HEK293 (cell line): ENCODE results near the gene REEP5.

Experiments
- CTCF ChIA-PET: fragments of 350-600 bp; formaldehyde crosslinking; extraction: SDS; loops from one replicate; lab custom pipeline; 2021; ENCODE audit warnings: antibody characterized with exemption; lab: Yijun Ruan, JAX
- POLR2A ChIA-PET: fragments of 300-600 bp; formaldehyde crosslinking; extraction: SDS; loops from one replicate; lab custom pipeline; 2020; ENCODE audit warnings: antibody characterized with exemption, inconsistent platforms; lab: Yijun Ruan, JAX
- H3K27ac ChIP-seq: fragments of 200-500 bp; sonication (Bioruptor generic); 2 replicates; pipeline ENCODE4 v1.5.1; 2014; ENCODE audit warnings: low read depth, low read length, control low read depth, inconsistent platforms; ENCODE audit errors: extremely low read depth
- H3K36me3 ChIP-seq, 2 experiments: fragments of 200-500 bp in 1 of 2; sonication (Bioruptor generic) in 1 of 2; 1 replicate in 1 of 2; 2 replicates in 1 of 2; pipeline ENCODE4 v1.5.1; 2014 to 2017; ENCODE audit warnings: inconsistent platforms in 2 of 2, low read length in 2 of 2; ENCODE audit not compliant: control insufficient read depth in 2 of 2, insufficient read depth in 1 of 2
- H3K4me1 ChIP-seq: fragments of 200-500 bp; sonication (Bioruptor generic); 2 replicates; pipeline ENCODE4 v1.5.1; 2014; ENCODE audit warnings: mild to moderate bottlenecking, low read length, inconsistent platforms; ENCODE audit not compliant: control insufficient read depth, insufficient read depth
- H3K4me3 ChIP-seq: 2 replicates; pipeline ENCODE4 v1.5.1; 2011; ENCODE audit warnings: low read depth, mild to moderate bottlenecking, control low read depth, low read length, moderate library complexity
- H3K9me3 ChIP-seq: fragments of 200-500 bp; sonication (Bioruptor generic); 2 replicates; pipeline ENCODE4 v1.5.1; 2014; ENCODE audit warnings: low read depth, low read length, inconsistent platforms; ENCODE audit not compliant: control insufficient read depth, insufficient read depth
- BCL6B ChIP-seq: fragments of 450-650 bp; formaldehyde crosslinking; IDR thresholded peaks from 2 replicates; pipeline ENCODE4 v1.5.1; 2017; ENCODE audit warnings: missing biosample characterization, missing genetic modification characterization
- INSM2 ChIP-seq: fragments of 450-650 bp; formaldehyde crosslinking; IDR thresholded peaks from 2 replicates; pipeline ENCODE4 v1.5.1; 2016; ENCODE audit warnings: missing biosample characterization, missing genetic modification characterization
- MYNN ChIP-seq: fragments of 450-650 bp; formaldehyde crosslinking; IDR thresholded peaks from 2 replicates; pipeline ENCODE4 v1.5.1; 2016; ENCODE audit warnings: missing biosample characterization, missing genetic modification characterization, borderline replicate concordance
- PBX3 ChIP-seq: sonication (generic); formaldehyde crosslinking; IDR thresholded peaks from 2 replicates; pipeline ENCODE4 v1.8.1; 2022; ENCODE audit warnings: mild to moderate bottlenecking, moderate library complexity, missing genetic modification reagents
- SP7 ChIP-seq: fragments of 450-650 bp; formaldehyde crosslinking; IDR thresholded peaks from 2 replicates; pipeline ENCODE4 v1.5.1; 2016; ENCODE audit warnings: missing biosample characterization, missing genetic modification characterization
- YY2 ChIP-seq: fragments of 450-650 bp; formaldehyde crosslinking; IDR thresholded peaks from 2 replicates; pipeline ENCODE4 v1.5.1; 2016; ENCODE audit warnings: missing biosample characterization, missing genetic modification characterization
- ZBTB48 ChIP-seq: fragments of 450-650 bp; formaldehyde crosslinking; IDR thresholded peaks from 2 replicates; pipeline ENCODE4 v1.5.1; 2016; ENCODE audit warnings: missing biosample characterization, missing genetic modification characterization
- ZBTB6 ChIP-seq: fragments of 450-650 bp; formaldehyde crosslinking; IDR thresholded peaks from 2 replicates; pipeline ENCODE4 v1.5.1; 2017; ENCODE audit warnings: missing biosample characterization, missing genetic modification characterization
- ZBTB8A ChIP-seq: fragments of 450-650 bp; formaldehyde crosslinking; IDR thresholded peaks from 2 replicates; pipeline ENCODE4 v1.5.1; 2016; ENCODE audit warnings: missing biosample characterization, missing genetic modification characterization
- ZFP41 ChIP-seq: fragments of 450-650 bp; formaldehyde crosslinking; IDR thresholded peaks from 2 replicates; pipeline ENCODE4 v1.5.1; 2016; ENCODE audit warnings: missing biosample characterization, missing genetic modification characterization, borderline replicate concordance
- ZNF138 ChIP-seq: fragments of 450-650 bp; formaldehyde crosslinking; IDR thresholded peaks from 2 replicates; pipeline ENCODE4 v1.5.1; 2016; ENCODE audit warnings: missing biosample characterization, missing genetic modification characterization, borderline replicate concordance
- ZNF157 ChIP-seq: fragments of 450-650 bp; formaldehyde crosslinking; IDR thresholded peaks from 2 replicates; pipeline ENCODE4 v1.5.1; 2016; ENCODE audit warnings: missing biosample characterization, missing genetic modification characterization
- ZNF169 ChIP-seq: fragments of 450-650 bp; formaldehyde crosslinking; IDR thresholded peaks from 2 replicates; pipeline ENCODE4 v1.5.1; 2016; ENCODE audit warnings: missing biosample characterization, missing genetic modification characterization
- ZNF184 ChIP-seq: fragments of 450-650 bp; IDR thresholded peaks from 2 replicates; pipeline ENCODE4 v1.5.1; 2018; ENCODE audit warnings: missing biosample characterization, mild to moderate bottlenecking, missing genetic modification characterization
- ZNF274 ChIP-seq, 2 experiments: fragments of 200-500 bp in 1 of 2; fragments of 450-650 bp in 1 of 2; sonication (Bioruptor generic) in 1 of 2; formaldehyde crosslinking in 1 of 2; IDR thresholded peaks; 2 replicates each; pipeline versions ENCODE4 v1.5.1 to v1.6.1; 2014 to 2016; ENCODE audit warnings: borderline replicate concordance in 1 of 2, inconsistent platforms in 1 of 2, low read length in 1 of 2, missing biosample characterization in 1 of 2, missing genetic modification characterization in 1 of 2
- ZNF280C ChIP-seq: fragments of 450-650 bp; formaldehyde crosslinking; IDR thresholded peaks from 2 replicates; pipeline ENCODE4 v1.5.1; 2016; ENCODE audit warnings: missing biosample characterization, missing genetic modification characterization
- ZNF362 ChIP-seq: fragments of 450-650 bp; formaldehyde crosslinking; IDR thresholded peaks from 2 replicates; pipeline ENCODE4 v1.5.1; 2016; ENCODE audit warnings: missing biosample characterization, missing genetic modification characterization
- ZNF366 ChIP-seq: fragments of 450-650 bp; formaldehyde crosslinking; conservative IDR thresholded peaks from 2 replicates; pipeline ENCODE4 v1.5.1; 2016; ENCODE audit warnings: missing biosample characterization, missing genetic modification characterization
- ZNF530 ChIP-seq: fragments of 450-650 bp; formaldehyde crosslinking; IDR thresholded peaks from 2 replicates; pipeline ENCODE4 v1.5.1; 2016; ENCODE audit warnings: low read depth, missing biosample characterization, missing genetic modification characterization
- ZNF561 ChIP-seq: fragments of 450-650 bp; IDR thresholded peaks from 2 replicates; pipeline ENCODE4 v1.5.1; 2018; ENCODE audit warnings: missing biosample characterization, missing genetic modification characterization, borderline replicate concordance
- ZNF571 ChIP-seq: fragments of 450-650 bp; formaldehyde crosslinking; IDR thresholded peaks from 2 replicates; pipeline ENCODE4 v1.5.0; 2017; ENCODE audit warnings: missing biosample characterization, missing genetic modification characterization
- ZNF585B ChIP-seq: fragments of 450-650 bp; formaldehyde crosslinking; IDR thresholded peaks from 2 replicates; pipeline ENCODE4 v1.5.1; 2016; ENCODE audit warnings: missing biosample characterization, missing genetic modification characterization
- ZNF596 ChIP-seq: fragments of 450-650 bp; IDR thresholded peaks from 2 replicates; pipeline ENCODE4 v1.5.0; 2018; ENCODE audit warnings: missing biosample characterization, mild to moderate bottlenecking, missing genetic modification characterization, moderate library complexity
- ZNF624 ChIP-seq: fragments of 450-650 bp; formaldehyde crosslinking; IDR thresholded peaks from 2 replicates; pipeline ENCODE4 v1.5.1; 2017; ENCODE audit warnings: missing biosample characterization, missing genetic modification characterization
- ZNF626 ChIP-seq: fragments of 450-650 bp; sonication (Bioruptor Pico); formaldehyde crosslinking; IDR thresholded peaks from 2 replicates; pipeline ENCODE4 v1.5.1; 2018; ENCODE audit warnings: missing biosample characterization, missing genetic modification characterization, inconsistent platforms
- ZNF654 ChIP-seq: fragments of 450-650 bp; formaldehyde crosslinking; IDR thresholded peaks from 2 replicates; pipeline ENCODE4 v1.5.1; 2016; ENCODE audit warnings: low read depth, missing biosample characterization, missing genetic modification characterization
- ZNF677 ChIP-seq: fragments of 450-650 bp; IDR thresholded peaks from 2 replicates; pipeline ENCODE4 v1.5.0; 2018; ENCODE audit warnings: missing biosample characterization, mild to moderate bottlenecking, missing genetic modification characterization, moderate library complexity
- ZNF776 ChIP-seq: fragments of 450-650 bp; formaldehyde crosslinking; IDR thresholded peaks from 2 replicates; pipeline ENCODE4 v1.5.0; 2017; ENCODE audit warnings: missing biosample characterization, missing genetic modification characterization, borderline replicate concordance
- ZNF791 ChIP-seq: fragments of 450-650 bp; formaldehyde crosslinking; IDR thresholded peaks from 2 replicates; pipeline ENCODE4 v1.5.1; 2016; ENCODE audit warnings: missing biosample characterization, missing genetic modification characterization
- ZNF830 ChIP-seq: fragments of 450-650 bp; IDR thresholded peaks from 2 replicates; pipeline ENCODE4 v1.5.0; 2018; ENCODE audit warnings: missing biosample characterization, missing genetic modification characterization, low read depth, mild to moderate bottlenecking, moderate library complexity
- ZNF843 ChIP-seq: fragments of 450-650 bp; formaldehyde crosslinking; IDR thresholded peaks from 2 replicates; pipeline ENCODE4 v1.5.1; 2016; ENCODE audit warnings: missing biosample characterization, missing genetic modification characterization

Gene REEP5

GRCh38 chr5:112878760-112879159, 43.3 kb downstream of the REEP5 start (continued):
- peak; percentile 53; the same call in 1 of the 2 replicates for TF ChIP-seq BCL6B
- TF ChIP-seq ZNF366 (tag by site-specific recombination) = peak; percentile 65
- TF ChIP-seq ZBTB48 = no peak
- TF ChIP-seq ZNF585B (tag by site-specific recombination) = no peak
- 0 out of 2 replicates have a peak, but pooled peaks have one; percentile 19 for TF ChIP-seq SP7 (tag by site-specific recombination)
- TF ChIP-seq ZBTB6 (tag by site-specific recombination) = no peak
- TF ChIP-seq ZNF138 (tag by site-specific recombination) = no peak
- peak; percentile 56; the same call in 1 of the 2 replicates for TF ChIP-seq ZNF677 (tag by site-specific recombination)
- TF ChIP-seq ZNF362 = no peak
- TF ChIP-seq ZNF654 (tag by site-specific recombination) = no peak
- no peak for TF ChIP-seq ZNF169
- TF ChIP-seq INSM2 = no peak
- no peak for TF ChIP-seq ZNF530 (tag by site-specific recombination)

GRCh38 chr5:112878101-112878500, 43.9 kb downstream of the REEP5 start:
- POLR2A ChIA-PET = interaction anchor here (0.6 to 1.3 kb wide), 6 partner anchors 9 to 44 kb away, joined by 3 to 4 read pairs (median 3); partner anchors contain the start of genes REEP5 and SRP19
- no peak overlapping the region for H3K27ac ChIP-seq
- H3K4me3 ChIP-seq = no peak overlapping the region
- H3K4me1 ChIP-seq = peaks cover 4% of the 10 kb centered on the region
- peaks cover 34 to 73% of the 10 kb centered on the region in 2 experiments for H3K36me3 ChIP-seq
- no peaks in the 10 kb centered on the region for H3K9me3 ChIP-seq
- CTCF ChIA-PET = no interaction called here
- TF ChIP-seq ZNF184 (tag by site-specific recombination) (no peak), ZNF561 (tag by site-specific recombination) (no peak), ZNF626 (tag by site-specific recombination) (no peak), ZNF280C (tag by site-specific recombination) (no peak), ZBTB8A (tag by site-specific recombination) (no peak), ZNF157 (tag by site-specific recombination) (no peak), ZNF596 (tag by site-specific recombination) (no peak), ZNF571 (no peak), ZNF624 (tag by site-specific recombination) (no peak), ZNF274 (IDR thresholded peaks at IDR 0.05; ENCODE audit: low read length) (no peak), ZNF274 (tag by site-specific recombination; IDR thresholded peaks at IDR 0.05; ENCODE audit: borderline replicate concordance) (no peak), ZNF791 (tag by site-specific recombination) (no peak), ZFP41 (tag by site-specific recombination) (no peak), ZNF830 (tag by site-specific recombination) (no peak), ZNF843 (no peak), PBX3 (CRISPR knock-in tag) (no peak), ZNF776 (tag by site-specific recombination) (no peak), YY2 (tag by site-specific recombination) (no peak), MYNN (tag by site-specific recombination) (no peak)
